Globus pallidus (tissue), 1 donor: ENCODE results near the gene IKZF1.

Experiments
- DNase-seq: peaks from one replicate; pipeline ENCODE4 v3.0.0-alpha.2; 2015; ENCODE audit warnings: low spot score

The IKZF1 gene

GRCh38 chr7:50376056-50376820 is 71.7 kb downstream of the IKZF1 start:
- no peak for DNase-seq

- DNase-seq = no peak
Measured at GRCh38 chr7:50377356-50377755, 72.8 kb downstream of the IKZF1 start.

DNA sequence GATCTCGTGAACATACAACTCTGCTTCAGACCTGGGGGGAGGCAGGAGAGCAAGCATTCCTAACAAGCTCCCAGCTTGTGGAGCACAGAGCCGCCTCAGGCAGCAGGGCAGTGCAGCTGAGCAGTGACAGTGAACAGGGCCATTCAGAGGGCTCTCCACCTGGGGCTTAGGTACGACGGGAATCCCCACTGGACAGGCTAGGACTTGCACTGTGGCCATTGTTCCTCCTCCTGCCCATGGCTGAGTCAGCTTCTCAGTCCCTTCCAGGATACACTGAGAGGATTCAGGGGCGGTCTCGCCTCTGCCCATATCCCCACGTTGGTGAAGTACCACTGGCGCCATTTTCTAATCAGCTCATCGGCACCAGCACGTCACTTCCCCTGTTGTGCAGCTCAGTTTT is 74.6 kb downstream of the IKZF1 start:
- DNase-seq = no peak

DNA sequence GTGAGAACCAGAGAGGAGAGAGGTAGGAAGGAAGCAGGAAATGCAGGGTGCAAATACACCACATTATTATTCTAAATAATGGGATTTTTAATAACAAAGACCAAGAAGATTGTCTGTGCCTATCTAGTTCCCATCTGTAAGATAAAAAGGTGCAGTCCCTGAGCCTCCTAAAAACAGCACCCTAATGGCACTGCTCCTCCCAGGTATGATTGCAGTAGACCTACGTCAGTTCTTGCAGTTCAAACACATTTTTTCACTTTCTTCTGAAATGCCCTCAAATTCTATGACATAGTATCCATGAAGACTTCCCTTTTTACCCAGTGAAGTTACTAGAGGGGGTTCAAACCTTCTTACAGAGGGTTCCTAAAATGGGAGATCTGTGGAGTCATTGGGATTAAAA is 75.0 kb downstream of the IKZF1 start:
- DNase-seq = no peak

GRCh38 chr7:50382455-50382854 is 77.9 kb downstream of the IKZF1 start:
- no peak for DNase-seq

- DNase-seq = no peak
Measured at GRCh38 chr7:50387351-50387750, 82.8 kb downstream of the IKZF1 start.

DNA sequence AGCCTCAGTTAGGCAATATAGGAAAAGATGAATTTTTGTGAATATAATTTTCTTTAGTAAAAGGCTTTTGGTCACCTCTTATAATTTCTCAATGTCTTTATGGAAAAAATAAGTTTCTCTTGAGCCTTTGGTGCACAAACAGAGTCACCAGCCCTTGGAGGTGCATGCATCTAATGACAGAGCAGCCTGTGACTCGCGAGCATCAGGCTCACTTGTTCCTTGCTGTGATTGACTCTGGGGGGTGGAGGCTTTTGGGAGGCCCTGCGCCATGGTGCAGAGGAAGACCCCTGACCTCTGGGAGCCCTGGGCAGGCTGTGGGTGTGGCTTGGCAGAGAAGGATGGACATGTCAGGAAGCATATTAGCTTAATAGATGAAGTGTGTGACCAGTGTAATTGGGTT is 85.4 kb downstream of the IKZF1 start:
- DNase-seq = no peak

- no peak for DNase-seq
Measured at GRCh38 chr7:50391386-50391785, 86.9 kb downstream of the IKZF1 start.

GRCh38 chr7:50393076-50393475 is 88.6 kb downstream of the IKZF1 start:
- DNase-seq = no peak

DNA sequence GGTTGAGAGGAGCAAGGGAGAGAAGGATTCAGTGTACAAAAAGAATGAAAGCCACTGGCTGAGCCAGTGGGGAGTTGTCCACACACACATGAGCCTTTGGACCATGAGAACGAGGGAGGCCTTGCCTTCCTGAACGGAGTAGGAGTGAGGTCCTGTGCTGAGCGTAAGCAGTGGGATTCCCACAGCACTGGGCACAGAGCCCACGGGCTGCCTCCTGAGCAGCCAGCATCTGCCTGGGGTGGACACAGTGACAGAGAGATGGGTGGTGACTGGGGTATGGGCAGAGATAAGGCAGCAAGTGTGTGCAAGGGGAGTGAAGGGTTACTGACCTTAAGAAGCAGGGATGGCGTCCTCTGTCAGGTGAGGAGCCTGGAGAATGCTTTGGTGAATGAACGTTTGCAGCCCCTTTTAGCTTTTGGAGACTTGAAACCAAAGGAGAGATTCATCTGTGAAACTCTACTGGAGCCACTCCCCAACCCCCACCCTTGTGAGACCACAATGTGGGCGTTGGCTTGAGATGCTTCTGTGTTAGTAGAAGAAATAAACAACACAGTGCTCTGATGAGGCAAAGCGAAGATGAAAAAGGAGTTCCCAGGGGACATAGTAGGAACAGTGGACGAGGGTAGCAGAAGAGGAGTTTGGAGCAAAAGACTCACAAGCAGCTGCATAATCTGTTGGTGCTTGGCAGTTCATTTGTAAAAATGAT is 89.2 kb downstream of the IKZF1 start:
- DNase-seq = no peak

DNA sequence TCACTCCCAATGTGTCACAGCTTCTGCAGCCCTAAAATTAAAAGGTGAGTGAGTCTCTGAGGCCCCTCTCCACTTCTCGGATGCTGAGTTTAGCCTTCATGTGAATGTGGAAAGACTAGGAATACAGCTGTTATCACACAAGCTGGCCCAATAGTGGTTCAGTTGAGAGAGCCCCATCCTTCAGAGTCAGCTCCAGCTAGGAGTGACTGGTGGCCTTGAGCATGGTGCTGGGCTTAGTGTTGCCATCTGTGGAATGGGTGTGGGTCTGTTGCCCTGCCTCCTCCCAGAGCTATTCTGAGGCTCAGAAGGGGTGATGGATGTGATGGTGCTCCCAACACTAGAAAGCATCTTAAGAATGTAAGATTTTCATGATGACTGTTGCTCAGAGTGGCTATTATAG is 89.8 kb downstream of the IKZF1 start:
- DNase-seq = no peak

GRCh38 chr7:50396856-50397255 is 92.3 kb downstream of the IKZF1 start:
- no peak for DNase-seq

DNA sequence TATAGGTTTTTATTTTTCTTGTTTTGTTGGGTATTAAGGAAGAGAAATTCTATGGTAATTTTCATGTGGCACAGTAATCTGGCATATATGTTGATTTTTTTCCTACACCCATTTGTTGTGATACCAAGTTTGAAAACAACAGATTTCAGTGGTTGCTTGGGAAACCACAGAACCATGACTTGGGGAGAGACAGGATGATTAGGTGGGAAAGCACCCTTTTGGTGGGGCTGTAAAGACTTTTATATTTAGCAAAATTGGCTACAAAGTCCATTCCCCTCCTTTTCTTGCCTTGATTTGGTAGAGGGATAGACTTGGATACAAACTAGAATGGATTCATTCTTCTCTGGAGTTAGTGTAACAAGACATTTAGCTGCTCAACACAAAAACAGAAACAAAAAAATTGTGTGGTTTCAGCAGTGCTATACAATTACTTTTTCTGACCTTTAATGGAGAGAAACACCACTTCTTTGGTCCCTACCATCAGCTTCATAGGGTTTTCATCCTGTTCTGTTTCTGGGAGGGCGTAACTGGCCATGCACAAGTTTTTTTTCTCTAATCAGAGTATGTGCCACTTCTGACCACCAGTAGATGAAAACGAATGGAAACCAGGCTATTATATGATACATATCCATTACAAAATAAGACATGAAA is 92.9 kb downstream of the IKZF1 start:
- no peak for DNase-seq

GRCh38 chr7:50397971-50398324 is 93.4 kb downstream of the IKZF1 start:
- DNase-seq = no peak

GRCh38 chr7:50399206-50399605 is 94.7 kb downstream of the IKZF1 start:
- no peak for DNase-seq

DNA sequence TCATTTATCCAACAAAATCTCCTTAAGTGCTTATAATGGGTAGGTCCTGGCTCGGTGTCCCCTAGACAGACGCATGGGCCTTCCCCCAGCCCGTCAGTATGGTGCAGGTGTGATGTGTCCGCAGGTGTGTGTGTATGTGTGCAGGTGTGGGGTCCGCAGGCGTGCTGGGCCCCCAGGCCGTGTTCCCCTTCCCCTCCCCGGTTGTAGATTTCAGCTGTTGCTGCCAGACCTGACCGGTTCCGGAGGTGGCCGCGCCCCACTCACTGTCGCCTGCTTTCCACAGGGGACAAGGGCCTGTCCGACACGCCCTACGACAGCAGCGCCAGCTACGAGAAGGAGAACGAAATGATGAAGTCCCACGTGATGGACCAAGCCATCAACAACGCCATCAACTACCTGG is 95.1 kb downstream of the IKZF1 start:
- no peak for DNase-seq

DNA sequence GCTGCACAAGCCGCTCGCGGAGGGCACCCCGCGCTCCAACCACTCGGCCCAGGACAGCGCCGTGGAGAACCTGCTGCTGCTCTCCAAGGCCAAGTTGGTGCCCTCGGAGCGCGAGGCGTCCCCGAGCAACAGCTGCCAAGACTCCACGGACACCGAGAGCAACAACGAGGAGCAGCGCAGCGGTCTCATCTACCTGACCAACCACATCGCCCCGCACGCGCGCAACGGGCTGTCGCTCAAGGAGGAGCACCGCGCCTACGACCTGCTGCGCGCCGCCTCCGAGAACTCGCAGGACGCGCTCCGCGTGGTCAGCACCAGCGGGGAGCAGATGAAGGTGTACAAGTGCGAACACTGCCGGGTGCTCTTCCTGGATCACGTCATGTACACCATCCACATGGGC is 95.6 kb downstream of the IKZF1 start:
- DNase-seq = no peak

GRCh38 chr7:50404392-50404791 is 99.9 kb downstream of the IKZF1 start:
- DNase-seq = no peak

DNA sequence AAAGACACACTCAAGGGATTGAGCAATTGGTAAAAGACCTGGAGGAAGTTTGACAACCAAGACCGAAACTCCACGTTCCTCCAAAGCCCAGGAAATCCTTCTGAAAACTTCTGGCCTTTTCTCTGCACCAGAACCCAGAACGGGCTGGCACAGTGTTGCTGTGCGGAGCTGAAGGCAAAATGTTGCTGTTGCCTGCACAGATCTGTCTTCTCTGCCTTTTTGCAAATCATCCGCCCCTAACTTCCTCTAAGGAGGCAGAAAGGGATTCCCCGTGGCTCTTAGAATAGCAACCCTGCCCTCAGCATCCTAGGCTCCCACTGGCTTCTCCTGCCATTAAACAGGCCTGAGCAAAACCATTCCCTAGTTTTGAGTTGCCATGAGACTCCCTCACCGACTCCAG is 100.7 kb downstream of the IKZF1 start:
- no peak for DNase-seq

- no peak for DNase-seq
Measured at GRCh38 chr7:50406935-50407334, 102.4 kb downstream of the IKZF1 start.

DNA sequence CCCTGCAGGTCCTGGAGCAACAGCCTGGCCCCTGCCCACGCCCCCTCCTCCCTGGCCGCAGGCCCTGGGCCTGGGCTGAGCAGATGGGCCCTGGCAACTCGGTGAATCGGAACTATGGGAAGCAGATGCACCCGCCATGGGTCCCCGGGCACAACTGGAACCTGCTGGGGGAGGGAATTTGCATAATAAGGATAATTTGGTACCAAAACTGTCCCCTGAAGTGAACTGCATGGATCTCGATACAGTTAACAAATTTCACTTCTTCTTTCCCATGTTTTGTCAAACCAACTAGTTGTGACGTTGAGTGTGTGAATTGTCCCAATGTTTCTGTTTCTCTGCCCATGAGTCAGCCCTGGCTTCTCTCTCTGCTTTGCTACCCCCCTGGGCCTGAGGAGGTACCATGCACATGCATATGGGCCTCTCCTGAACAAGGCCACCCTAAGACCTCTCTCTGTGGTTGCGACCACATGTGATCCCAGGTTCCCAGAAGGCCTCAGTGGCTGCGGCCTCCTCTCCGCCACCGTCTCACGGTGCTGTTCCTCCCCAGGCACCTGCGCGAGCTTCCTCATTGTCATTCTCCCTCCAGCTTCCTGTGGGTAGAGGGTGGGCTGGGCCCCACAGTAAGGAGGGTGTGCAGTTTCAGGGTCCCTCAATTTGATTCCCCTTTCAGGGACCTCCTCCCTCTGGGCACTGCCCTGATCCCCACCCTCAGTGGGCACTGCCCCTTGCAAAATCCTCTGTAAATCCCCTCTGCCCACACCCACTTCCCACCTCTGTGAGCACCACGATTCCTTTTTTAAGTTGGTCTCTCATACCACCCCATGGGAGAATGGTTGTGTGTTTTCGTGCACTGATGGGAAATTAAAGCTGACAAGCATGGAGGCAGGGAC is 105.6 kb downstream of the IKZF1 start:
- no peak for DNase-seq

GRCh38 chr7:50411332-50411731 is 106.8 kb downstream of the IKZF1 start:
- DNase-seq = no peak
